HepG2 (cell line): ENCODE data around the gene ABCC1. TPM values are rescaled to one million over a fixed set of nuclear protein-coding genes. Genes with fewer than 3 reads are reported as not detected.

Experiments used
- ATAC-seq: fragments of 200-7000 bp; cut with Tn5 transposase; 3 replicates; pipeline ENCODE4 v1.9.1; 2020; ENCODE audit warnings: mild to moderate bottlenecking, moderate library complexity
- BruUV-seq: library from RNA; stranded (reverse); fragments of 400-500 nt; replicated peaks from 2 replicates; lab custom pipeline; 2021; lab: Mats Ljungman, UMichigan
- CTCF ChIA-PET: fragments of 300-600 bp; formaldehyde crosslinking; extraction: SDS; loops from one replicate; lab custom pipeline; 2021; ENCODE audit warnings: low total read pairs, inconsistent platforms, low intra/inter-chr PET ratio; lab: Yijun Ruan, JAX
- POLR2A ChIA-PET: fragments of 350-600 bp; sonication (Branson Sonifier 250); formaldehyde crosslinking; loops from one replicate; lab custom pipeline; 2020; ENCODE audit warnings: antibody characterized with exemption, inconsistent platforms; lab: Yijun Ruan, JAX
- DNase-seq: peaks from one replicate; pipeline ENCODE4 v3.0.0-alpha.2; 2015; ENCODE audit warnings: low spot score
- FAIRE-seq: peaks from 3 replicates; lab custom pipeline; 2011; peaks lifted over from hg19 to GRCh38; lab: Jason Lieb, UNC
- H2AFZ ChIP-seq: one replicate; pipeline ENCODE4 v1.6.1; 2011; ENCODE audit warnings: low read length, inconsistent platforms
- H3K27ac ChIP-seq: fragments of 300-600 bp; 3 replicates; pipeline ENCODE4 v1.8.0; 2011; ENCODE audit warnings: mixed run types, mild to moderate bottlenecking, mixed read lengths, low read length, inconsistent platforms; ENCODE audit not compliant: insufficient read depth; ENCODE audit errors: extremely low read length
- H3K27me3 ChIP-seq, 2 experiments: fragments of 200-600 bp in 1 of 2; 2 replicates in 1 of 2; 3 replicates in 1 of 2; pipeline versions ENCODE4 v1.6.0 to v1.8.0; 2011; ENCODE audit warnings: low read length in 2 of 2, mild to moderate bottlenecking in 2 of 2, moderate library complexity in 2 of 2, inconsistent platforms in 1 of 2; ENCODE audit not compliant: insufficient read depth in 2 of 2, control insufficient read depth in 1 of 2
- H3K36me3 ChIP-seq, 2 experiments: fragments of 200-600 bp in 1 of 2; replicated peaks in 1 of 2; 2 replicates in 1 of 2; 3 replicates in 1 of 2; pipeline versions ENCODE4 v1.5.1 to v1.8.0; 2011; ENCODE audit warnings: low read length in 2 of 2, inconsistent platforms in 1 of 2; ENCODE audit not compliant: insufficient read depth in 2 of 2, control insufficient read depth in 1 of 2
- H3K4me1 ChIP-seq: 2 replicates; pipeline ENCODE4 v1.5.1; 2012; ENCODE audit warnings: low read length, inconsistent platforms; ENCODE audit not compliant: insufficient read depth
- H3K4me2 ChIP-seq: 2 replicates; pipeline ENCODE4 v1.6.0; 2011; ENCODE audit warnings: low read depth, low read length, inconsistent platforms
- H3K4me3 ChIP-seq, 3 experiments: fragments of 200-600 bp in 1 of 3; sonication (generic), shearing (Covaris generic) in 1 of 3; replicated peaks in 1 of 3; 2 replicates each; pipeline ENCODE4 v1.5.1; 2011 to 2016; ENCODE audit warnings: low read length in 3 of 3, inconsistent platforms in 2 of 3, low read depth in 2 of 3, mild to moderate bottlenecking in 2 of 3, control low read depth in 1 of 3, mixed read lengths in 1 of 3; ENCODE audit not compliant: insufficient read depth in 1 of 3
- H3K79me2 ChIP-seq: one replicate; pipeline ENCODE4 v1.6.1; 2011; ENCODE audit warnings: low read length, inconsistent platforms; ENCODE audit not compliant: insufficient read depth
- H3K9ac ChIP-seq: 2 replicates; pipeline ENCODE4 v1.6.0; 2011; ENCODE audit warnings: mild to moderate bottlenecking, low read depth, low read length, inconsistent platforms; ENCODE audit not compliant: insufficient read depth
- H3K9me3 ChIP-seq: 2 replicates; pipeline ENCODE4 v1.5.1; 2012; ENCODE audit warnings: mild to moderate bottlenecking, low read length
- H4K20me1 ChIP-seq: 2 replicates; pipeline ENCODE4 v1.6.0; 2011; ENCODE audit warnings: inconsistent platforms, mild to moderate bottlenecking, low read length, moderate library complexity; ENCODE audit not compliant: insufficient read depth
- CHD4 ChIP-seq: fragments of 200-600 bp; sonication (generic); IDR thresholded peaks from 2 replicates; pipeline ENCODE4 v1.7.0; 2017; ENCODE audit warnings: mild to moderate bottlenecking, low read length, borderline replicate concordance
- PHF8 ChIP-seq: sonication (generic); formaldehyde crosslinking; IDR thresholded peaks from 2 replicates; pipeline ENCODE4 v1.5.0; 2020; ENCODE audit warnings: missing genetic modification reagents
- RBM22 ChIP-seq: fragments of 200-400 bp; formaldehyde crosslinking; optimal IDR thresholded peaks from 2 replicates; pipeline ENCODE3; 2017; ENCODE audit warnings: mild to moderate bottlenecking, low read length, moderate library complexity
- ZBTB25 ChIP-seq: IDR thresholded peaks from 2 replicates; pipeline ENCODE4 v1.6.1; 2018; ENCODE audit warnings: missing genetic modification reagents
- ZNF180 ChIP-seq: sonication (generic); formaldehyde crosslinking; IDR thresholded peaks from 2 replicates; pipeline ENCODE4 v1.4.0; 2020; ENCODE audit warnings: low read depth, missing genetic modification reagents, borderline replicate concordance
- ZNF282 ChIP-seq: fragments of 450-650 bp; IDR thresholded peaks from 2 replicates; pipeline ENCODE4 v1.6.1; 2018; ENCODE audit not compliant: partially characterized antibody
- WGBS: methylation state at CpG from one replicate; pipeline ENCODE4 v1.1.6; 2017; ENCODE audit warnings: low lambda C conversion rate; 5-methylcytosine and 5-hydroxymethylcytosine counted together
- in situ Hi-C: cut with HindIII; loops from 2 replicates; pipeline ENCODE4 v1.10.0; 2017; ENCODE audit warnings: low pct_unique_long_range_greater_than_20kb; ENCODE audit not compliant: extremely low pct_ligation_motif_present
- intact Hi-C: fragments of 100-400 bp; cut with micrococcal nuclease; formaldehyde crosslinking; loops from one replicate; pipeline ENCODE4 v1.10.0; 2022; ENCODE audit not compliant: unreplicated experiment
- polyA plus RNA-seq, 8 experiments: library from polyadenylated mRNA; depleted of rRNA in 3 of 8; stranded (reverse) in 7 of 8; unstranded in 1 of 8; fragments of >200 nt; fragmentation: Illumina TruSeq in 4 of 8; extraction: Trizol in 4 of 8; gene quantifications; 2 replicates each; pipeline versions ENCODE4 v1.2.1 to v1.2.3, GENCODE V29; 2011 to 2016; ENCODE audit warnings: low read depth in 4 of 8, missing spikeins in 1 of 8, mixed read lengths in 1 of 8; ENCODE audit not compliant: insufficient read depth in 1 of 8
- total RNA-seq, 5 experiments: library from RNA; depleted of rRNA; stranded (reverse); fragments of >200 nt; fragmentation: Illumina TruSeq; extraction: Trizol; gene quantifications; 2 replicates each; pipeline ENCODE4 v1.2.3, GENCODE V29; 2016; ENCODE audit warnings: low read depth in 1 of 5

The ABCC1 gene
- total and polyA plus RNA-seq, 2 of the 13 experiments (the other 11 are each of a cell fraction or from before 2014, with no cell fraction given) = 13.0 to 30.6 TPM

- no peak overlapping the region for H3K27ac ChIP-seq
- peaks cover 5% of the 10 kb centered on the region for H3K4me1 ChIP-seq
- peaks cover 8% of the 10 kb centered on the region for H3K79me2 ChIP-seq
- ChIA-PET POLR2A (no interaction called here), CTCF (no interaction called here)
- no peaks in the 10 kb centered on the region for H3K27me3 ChIP-seq
- peaks cover 2% of the 10 kb centered on the region; the same call in 1 of the 2 replicates for H4K20me1 ChIP-seq
- no peaks in the 10 kb centered on the region for H3K9me3 ChIP-seq
- H2AFZ ChIP-seq = no peak overlapping the region
- H3K36me3 ChIP-seq = peaks cover 33 to 36% of the 10 kb centered on the region in 2 experiments
- intact Hi-C loops = no loop called here
- no TSS peak for BruUV-seq
- TF ChIP-seq RBM22 = peak; percentile 14
- TF ChIP-seq PHF8 = no peak
- in situ Hi-C loops = no loop called here
- H3K4me2 ChIP-seq = no peak overlapping the region
- WGBS = 96% methylated on average over 11 of the region's 11 CpGs
- ATAC-seq = no peak
- H3K4me3 ChIP-seq = no peak overlapping the region
- FAIRE-seq = no peak
- DNase-seq = no peak
- H3K9ac ChIP-seq = no peak overlapping the region
These were observed 60.0 kb downstream of the ABCC1 start for GRCh38 chr16:16009401-16009800.

GRCh38 chr16:16010194-16010593 is 60.8 kb downstream of the ABCC1 start:
- H3K27me3 ChIP-seq = no peaks in the 10 kb centered on the region
- H3K4me2 ChIP-seq = no peak overlapping the region
- peaks cover 5% of the 10 kb centered on the region; the same call in 1 of the 2 replicates for H4K20me1 ChIP-seq
- in situ Hi-C loops = no loop called here
- TF ChIP-seq ZNF180 (peak; percentile 99; the same call in 1 of the 2 replicates), ZNF282 (no peak), ZBTB25 (CRISPR knock-in tag) (no peak), CHD4 (no peak)
- H2AFZ ChIP-seq = no peak overlapping the region
- H3K9ac ChIP-seq = no peak overlapping the region
- WGBS = 91% methylated on average over 3 of the region's 3 CpGs
- H3K4me3 ChIP-seq = no peak overlapping the region
- DNase-seq (no peak), ATAC-seq (no peak), FAIRE-seq (no peak)
- H3K27ac ChIP-seq = no peak overlapping the region
- peaks cover 11% of the 10 kb centered on the region for H3K4me1 ChIP-seq
- ChIA-PET POLR2A (interaction anchor here (0.7 to 1.2 kb wide), 2 partner anchors 13 to 122 kb away, joined by 3 read pairs; partner anchors contain the start of gene CEP20), CTCF (no interaction called here)
- no peaks in the 10 kb centered on the region for H3K9me3 ChIP-seq
- TSS peak; percentile 29 for BruUV-seq
- H3K79me2 ChIP-seq = peaks cover 4% of the 10 kb centered on the region
- peaks cover 34 to 41% of the 10 kb centered on the region in 2 experiments for H3K36me3 ChIP-seq
- intact Hi-C loops = no loop called here
